GM21737 (cell line): Measurements from ENCODE around the gene EIF2AK3.

Source experiments
- ATAC-seq: cut with Tn5 transposase; IDR thresholded peaks from one replicate; pipeline ENCODE4 v1.9.1; 2021; ENCODE audit warnings: mild to moderate bottlenecking, moderate library complexity; ENCODE audit not compliant: unreplicated experiment

The EIF2AK3 gene

DNA sequence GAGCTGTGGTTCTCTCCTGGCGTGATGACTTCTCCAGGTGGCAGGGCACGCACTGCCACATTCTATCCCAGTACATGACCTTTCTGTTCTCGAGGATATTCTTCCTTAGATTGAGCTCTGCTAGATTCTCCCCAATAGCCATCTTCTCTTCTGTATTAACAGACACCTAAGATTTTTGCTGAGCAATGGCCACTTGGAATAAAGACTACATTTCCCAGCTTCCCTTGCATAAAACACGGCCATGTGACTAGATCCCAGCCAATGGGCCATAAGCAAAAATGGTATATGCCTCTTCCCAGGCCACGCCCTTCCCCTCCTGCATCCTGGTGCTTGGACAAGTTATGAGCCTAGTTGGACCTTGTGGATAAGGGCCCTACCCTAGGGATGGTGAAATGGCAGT is 82.1 kb downstream of the EIF2AK3 start:
- ATAC-seq, result no peak

DNA sequence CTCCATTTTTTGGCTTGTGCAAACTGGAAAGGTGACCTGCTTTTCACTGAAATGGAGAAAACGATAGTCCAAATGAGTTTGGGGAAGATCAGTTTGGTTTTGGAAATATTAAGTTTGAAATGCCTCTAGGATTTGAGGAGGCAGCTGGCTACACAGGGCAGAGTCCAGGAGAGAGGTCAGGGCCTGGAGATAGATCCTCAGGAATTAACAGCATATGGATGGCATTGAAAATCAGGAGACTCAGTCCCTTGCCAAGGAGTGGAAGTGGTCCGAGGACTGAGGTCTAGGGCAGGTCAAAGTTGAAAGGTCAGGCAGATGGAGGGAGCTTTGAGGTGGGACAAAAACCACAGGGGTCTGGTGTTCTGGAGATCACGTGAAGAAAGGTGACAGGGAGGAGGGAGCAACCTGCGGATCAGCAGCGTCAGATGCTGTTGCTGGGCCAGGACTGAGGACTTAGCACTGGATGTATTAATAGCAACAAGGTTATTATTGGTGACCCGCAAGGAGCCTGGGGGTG is 83.7 kb downstream of the EIF2AK3 start:
- no peak for ATAC-seq

DNA sequence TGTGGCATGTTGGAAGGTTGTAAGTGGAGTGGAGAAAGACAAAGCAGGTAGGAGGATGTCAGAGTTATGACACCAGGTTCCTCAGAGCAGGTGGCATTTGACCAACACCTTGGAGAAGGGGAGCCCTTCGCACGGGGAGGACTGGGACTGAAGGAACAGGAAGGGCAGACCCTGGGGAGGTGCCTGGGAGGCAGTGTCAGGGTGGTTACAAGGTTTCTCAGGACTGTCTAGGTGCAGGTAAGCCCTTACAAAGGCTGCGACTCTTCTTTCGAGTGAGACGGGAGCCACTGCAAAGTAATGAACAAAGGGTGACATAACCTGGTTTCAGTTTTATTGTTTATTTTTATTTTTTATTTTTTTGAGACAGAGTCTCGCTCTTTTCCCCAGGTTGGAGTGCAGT is 84.6 kb downstream of the EIF2AK3 start:
- ATAC-seq, result no peak

DNA sequence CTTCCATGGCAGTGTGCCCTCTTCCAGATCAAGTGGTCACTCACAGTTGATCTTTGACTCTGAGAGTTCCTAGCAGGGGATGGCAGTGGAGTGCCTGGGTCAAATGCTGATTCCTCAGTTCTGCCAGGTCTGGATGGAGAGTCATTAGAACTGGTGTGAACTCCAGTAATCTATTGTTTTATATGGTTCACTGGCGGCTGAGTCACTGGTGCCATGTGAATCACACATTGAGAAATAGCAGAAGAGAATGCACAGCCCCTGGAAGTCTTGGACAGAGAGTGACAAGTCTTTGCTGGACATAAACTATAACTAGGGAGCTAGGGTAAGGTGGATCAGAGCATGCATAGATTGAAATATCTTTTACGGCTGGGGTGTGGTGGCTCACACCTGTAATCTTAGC is 86.9 kb downstream of the EIF2AK3 start:
- ATAC-seq, result no peak

DNA sequence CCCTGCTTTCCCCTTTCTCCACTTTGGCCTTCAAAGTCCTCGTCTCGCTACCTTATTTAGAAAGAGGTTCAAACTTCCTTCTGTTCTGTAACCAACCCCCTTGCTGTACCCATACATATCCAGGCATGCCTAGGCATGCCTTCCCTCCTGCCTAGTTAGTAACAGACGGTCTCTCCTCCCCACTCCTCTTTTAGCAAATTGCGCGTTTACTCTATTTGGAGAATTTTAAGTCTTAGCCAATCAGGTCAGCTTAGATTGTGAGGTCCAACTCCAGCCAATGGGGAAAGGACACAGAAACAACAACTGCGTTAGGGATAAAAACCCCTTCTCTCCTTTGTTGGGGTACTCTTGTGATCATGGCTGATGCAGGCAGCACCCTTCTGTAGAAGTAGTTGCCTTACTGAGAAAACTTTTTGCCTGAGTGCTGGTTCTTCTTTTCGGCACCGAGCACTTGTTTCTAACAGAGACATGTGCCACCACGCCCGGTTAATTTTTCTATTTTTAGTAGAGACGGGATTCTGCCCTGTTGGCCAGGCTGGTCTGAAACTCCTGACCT is 88.8 kb downstream of the EIF2AK3 start:
- no peak for ATAC-seq

DNA sequence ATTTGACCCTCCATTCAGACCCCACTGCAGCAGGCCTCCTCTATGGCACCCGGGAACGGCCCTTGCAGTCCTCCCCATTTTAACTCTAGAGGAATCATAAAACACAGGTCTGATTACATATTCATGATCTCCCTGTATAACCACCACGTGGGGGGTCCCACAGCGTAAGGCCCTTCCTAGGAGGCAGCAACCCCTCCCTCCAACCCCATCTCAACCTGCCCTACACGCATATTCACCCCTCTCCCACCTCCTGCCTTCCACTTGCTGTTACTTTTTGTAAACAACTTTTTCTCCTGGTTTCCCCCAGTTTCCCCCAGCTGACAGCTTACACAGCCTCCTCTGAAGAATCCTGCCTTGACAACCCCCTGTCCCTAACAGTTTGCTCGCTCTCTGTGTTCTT is 89.6 kb downstream of the EIF2AK3 start:
- no peak for ATAC-seq

DNA sequence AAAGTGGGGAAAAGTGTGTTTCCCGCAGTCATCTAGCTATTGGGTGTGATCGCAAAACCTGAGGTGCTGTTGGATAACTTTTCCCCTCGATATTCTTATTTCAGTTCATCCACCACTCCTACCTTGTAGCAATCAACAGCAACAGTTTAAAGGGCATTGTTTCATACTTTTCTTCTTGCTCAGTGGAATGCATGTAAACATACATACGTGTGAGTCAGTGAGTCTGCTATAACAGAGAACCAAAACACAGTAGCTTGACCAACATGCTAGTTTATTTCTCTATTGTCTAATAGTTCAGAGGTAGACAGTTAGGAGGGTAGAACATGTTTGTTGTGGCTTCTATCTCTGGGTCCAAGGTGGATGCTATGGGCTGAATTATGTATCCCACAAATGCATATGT is 97.2 kb downstream of the EIF2AK3 start:
- no peak for ATAC-seq

DNA sequence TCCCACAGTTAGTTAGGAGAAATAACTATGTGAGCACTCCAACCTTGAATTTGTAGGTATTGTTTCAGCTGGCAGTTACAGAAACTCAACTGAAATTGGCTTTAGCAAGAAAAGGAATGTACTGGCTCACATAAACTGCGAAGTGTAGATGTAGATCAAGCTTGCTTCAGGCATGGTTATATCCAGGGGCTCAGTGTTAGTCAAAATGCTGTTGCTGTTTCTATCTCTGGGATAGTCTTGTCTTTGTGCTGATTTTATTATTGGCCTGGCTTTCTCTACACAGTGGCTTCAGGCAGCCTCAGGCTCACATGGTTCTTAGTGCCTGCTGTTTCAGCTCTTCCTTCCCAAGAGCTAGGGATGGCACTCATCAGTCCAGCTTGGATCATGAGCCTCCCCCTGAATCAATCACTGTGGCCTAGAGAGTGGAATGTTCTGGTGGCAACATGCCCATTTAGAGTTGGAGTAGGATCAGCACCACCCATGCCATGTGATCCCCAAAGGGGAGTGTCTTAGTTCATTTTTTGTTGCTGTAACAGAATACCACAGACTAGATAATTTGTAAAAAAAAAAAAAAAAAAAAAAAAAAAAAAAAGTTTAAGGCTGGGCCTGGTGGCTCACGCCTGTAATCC is 105.7 kb downstream of the EIF2AK3 start:
- ATAC-seq, result no peak

DNA sequence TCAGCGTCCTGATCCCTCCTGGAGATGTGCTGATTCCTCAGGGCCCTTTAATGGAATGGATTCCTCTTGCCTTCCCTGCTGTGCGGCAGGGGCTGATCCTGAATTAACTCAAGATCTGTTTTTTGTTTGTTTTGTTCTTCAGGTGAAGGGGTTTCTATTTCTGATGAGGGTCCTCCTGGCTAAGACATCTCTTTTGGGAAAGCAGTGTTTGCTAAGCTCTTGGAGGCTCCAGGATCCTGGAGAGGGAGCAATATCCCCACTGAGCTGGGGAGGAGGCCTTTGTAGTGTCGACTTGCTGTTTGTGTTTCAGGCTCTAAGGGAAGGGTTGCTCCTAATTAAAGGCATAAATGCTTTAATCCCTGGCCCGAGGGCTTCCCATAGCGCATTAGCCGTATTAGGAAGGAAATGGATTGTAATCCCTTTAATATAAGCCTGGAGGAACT is 109.5 kb downstream of the EIF2AK3 start:
- ATAC-seq, result no peak
